Mucosa of gallbladder (tissue), 1 donor: ENCODE results near the gene FRRS1L. TPM values are rescaled to one million over a fixed set of nuclear protein-coding genes. Genes with fewer than 3 reads are reported as not detected.

Experiments used
- DNase-seq: peaks from one replicate; pipeline ENCODE4 v3.0.0-alpha.2; 2020; ENCODE audit warnings: low spot score
- total RNA-seq: library from RNA; stranded (reverse); gene quantifications from one replicate; pipeline ENCODE4 v1.2.1, GENCODE V29; 2021
- donor health status: DM: no; HTN: no; CAD: no.

The FRRS1L gene
- total RNA-seq, 1 donor from 2014 or later, result 10.1 TPM

DNA sequence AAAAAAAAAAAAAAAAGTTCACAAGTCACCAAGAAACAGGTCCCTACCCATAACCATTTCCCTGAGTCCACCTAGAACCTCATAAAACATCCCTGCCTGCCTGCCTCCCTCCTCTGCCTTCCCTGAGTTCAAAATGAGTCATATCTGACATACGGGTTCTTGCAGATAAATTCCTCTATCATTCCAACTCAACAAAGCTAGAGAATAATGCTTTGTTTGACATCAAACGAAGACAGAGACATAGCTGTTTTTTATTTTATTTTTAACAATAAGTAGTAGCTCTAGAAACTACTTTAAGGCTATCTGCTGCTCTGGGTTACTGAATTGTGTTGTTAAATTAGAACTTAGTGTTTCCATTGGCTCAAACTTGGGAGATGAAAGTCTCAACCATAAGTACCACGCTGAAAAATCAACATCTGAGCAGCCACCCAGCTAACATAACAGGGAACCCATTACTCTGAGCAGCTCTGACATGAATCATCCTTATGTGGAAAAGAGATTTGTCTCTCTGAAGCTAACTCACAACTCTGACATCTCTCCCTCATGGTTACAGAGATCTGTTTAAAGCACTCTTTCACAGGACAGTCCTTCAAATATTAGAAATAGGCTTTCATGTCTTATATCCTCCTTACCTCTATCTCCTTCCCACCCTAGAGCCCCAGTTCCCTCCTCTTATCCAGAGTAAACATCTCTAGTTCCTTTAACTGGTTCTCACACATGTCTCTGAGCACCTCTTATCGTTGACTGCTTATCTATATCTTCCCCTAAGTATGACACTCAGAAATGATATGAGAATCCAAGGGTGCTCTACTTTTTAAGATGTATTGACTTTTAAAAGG, 59.4 kb downstream of the FRRS1L start:
- DNase-seq, result no peak

DNA sequence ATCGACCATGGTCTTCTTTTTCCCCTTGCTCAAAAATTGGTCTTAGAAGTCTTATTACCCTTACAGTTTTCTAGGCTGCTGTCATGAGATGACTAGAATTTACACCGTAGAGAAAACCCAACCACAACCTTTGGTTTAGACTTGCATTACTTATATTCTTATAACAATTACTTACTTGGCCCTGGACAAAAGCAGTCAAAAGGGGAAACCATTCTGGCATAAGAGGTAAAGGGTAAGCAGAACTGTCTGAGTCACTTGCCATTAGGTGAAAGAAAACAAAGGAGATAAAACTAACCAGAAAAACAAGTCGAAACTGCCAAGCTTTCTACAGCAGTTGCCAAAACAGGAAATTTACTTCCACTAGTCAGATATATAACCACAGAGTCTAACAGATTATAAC, 65.2 kb downstream of the FRRS1L start:
- DNase-seq, result no peak

DNA sequence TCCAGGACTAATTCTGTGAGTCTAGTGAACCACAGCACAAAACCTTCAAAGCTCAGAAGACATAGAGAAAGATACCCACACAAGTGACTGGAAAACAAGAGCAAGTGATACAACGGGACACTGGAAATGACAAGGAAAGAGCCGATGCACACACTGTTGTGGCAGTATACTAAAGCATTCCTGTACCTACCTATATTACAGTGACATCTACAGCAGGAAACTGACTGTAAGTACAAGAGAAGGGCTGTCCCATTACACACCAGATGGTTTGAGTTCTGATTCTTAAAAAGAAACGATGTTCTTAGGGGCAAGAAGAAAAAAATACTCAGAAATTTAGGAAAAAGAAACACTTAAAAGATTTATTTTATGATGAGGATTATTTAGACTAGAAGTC, 65.8 kb downstream of the FRRS1L start:
- DNase-seq, result no peak

DNA sequence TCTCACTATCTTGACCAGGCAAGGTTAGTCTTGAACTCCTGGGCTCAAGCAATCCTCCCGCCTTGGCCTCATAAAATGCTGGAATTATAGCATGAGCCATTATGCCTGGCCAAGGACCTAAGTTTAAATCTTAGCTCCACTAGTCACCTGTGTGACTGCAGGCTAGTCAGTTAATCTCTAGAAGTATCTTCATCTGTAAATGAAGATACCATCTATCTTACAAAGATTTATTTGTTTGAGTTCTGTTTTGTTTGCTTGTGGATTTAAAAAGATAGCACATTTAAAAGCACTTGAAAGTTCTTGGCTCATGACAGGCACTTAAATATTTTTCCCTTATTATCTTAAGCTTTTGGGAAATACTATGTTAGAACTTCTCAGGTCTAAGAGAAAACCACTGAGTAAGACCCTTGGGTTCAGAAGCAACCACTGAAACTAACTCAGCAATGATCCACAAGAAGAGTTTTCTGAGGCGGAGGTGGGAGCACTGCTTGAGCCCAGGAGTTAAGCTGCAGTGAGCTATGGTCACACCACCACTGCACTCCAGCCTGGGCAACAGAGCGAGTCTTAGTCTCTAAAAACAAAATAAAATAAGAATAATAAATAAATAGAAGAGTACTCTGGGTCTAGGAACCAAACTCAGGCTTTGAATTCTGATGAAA, 66.4 kb downstream of the FRRS1L start:
- DNase-seq, result no peak

DNA sequence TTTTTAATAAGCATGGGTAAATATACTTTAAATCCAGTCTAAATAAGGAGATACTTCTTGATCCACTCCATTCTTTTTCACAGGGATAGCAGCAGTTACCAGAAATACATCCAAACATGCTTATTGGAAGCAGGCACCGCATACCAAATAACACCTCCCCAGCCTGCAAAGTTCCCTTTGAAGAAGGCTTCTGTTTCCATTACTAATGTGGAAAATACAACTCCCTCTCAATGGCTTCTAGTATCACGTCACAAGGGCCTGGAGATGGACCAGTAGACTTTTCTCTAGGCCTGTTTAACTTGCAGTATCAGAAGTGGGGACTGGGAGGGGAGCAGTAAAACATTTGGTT, 68.1 kb downstream of the FRRS1L start:
- no peak for DNase-seq

DNA sequence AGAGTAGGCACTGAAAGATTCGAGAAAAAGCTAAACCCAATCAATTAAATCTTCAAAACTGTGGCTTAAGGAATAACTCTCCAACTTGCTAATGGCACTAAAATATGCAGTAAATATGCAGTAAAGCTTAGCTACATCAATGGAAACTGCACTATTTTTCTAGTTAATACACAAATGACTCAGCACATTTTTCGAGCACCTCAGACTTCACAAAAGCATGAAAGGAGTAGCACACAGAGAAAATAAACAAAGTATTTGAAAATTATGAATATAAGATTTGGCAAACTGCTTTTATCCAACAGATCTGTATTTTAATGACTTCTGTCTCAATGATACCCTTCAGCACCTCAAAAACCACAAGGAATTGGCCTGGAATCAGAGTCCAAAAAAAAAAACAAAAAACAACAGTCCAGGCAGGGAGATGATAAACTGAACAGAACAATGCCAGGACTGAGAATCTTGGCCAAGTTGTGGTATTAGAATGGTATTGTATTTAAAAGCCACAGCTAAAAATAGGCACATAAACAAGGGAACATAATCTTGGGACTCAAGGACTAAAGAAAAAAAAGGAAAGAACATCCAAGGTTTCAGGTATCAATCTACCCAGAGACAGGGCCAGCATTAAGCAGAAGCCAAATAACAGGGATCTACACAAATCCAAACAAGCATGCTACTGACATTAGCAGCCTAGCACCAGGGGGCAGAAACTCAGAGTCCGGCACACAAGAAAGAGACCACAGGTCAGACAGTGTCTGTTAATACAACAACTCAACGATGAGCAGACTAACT, 68.7 kb downstream of the FRRS1L start:
- no peak for DNase-seq

DNA sequence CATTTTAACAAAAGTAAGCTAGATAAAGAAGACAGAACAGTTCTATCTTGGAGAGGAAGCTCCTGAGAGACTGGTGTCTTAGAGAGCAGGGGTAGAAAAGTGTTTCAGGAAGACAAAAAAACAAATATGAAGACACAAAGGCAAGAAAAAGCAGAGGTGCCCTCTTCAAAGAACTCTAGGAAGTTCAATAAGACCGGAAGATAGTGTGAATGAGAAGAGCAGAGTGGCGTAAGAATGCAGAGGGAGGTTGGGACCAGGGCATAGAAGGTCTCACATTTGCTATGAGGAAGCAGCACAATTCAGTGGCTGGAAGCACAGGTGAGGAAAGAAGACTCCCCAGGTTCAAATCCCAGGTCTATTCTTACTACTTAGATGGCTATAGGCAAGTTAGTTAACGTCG, 69.9 kb downstream of the FRRS1L start:
- no peak for DNase-seq

DNA sequence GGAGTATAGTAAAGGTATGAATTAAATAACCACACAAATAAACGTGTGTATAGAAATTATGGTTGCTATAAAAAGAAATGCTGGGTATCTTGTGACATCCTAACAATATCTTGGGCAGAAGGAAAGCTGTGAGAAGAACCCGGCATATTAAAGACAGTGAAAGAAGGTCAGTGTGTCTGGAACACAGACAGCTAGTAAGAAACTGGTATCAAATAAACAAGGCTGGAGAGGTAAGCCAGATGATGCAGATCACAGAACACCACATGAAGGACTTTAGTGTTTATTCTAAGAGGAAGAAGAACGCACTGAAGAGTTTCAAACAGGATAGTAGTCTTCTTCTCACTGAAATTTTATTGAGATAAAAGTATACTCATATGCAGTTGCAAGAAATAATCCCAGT, 71.7 kb downstream of the FRRS1L start:
- DNase-seq, result no peak

DNA sequence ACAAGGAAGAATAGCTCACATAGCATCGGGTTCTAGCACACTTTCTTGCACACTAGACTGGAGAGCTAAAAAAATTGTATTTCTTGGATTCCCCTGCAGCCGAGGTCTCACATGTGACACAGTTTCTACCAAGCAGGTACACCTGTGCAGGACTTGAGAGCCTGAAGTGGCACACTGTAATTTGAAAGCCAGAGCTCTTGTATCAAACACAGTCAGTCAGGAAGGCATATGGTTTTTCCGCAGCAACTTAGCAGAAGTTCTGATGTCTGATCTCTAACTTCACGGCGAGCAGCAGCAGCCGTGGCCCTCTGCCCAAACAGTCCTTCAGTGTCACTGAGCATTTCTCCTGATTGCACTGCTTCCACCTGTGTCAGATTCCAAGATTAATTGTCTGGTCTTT, 72.8 kb downstream of the FRRS1L start:
- no peak for DNase-seq

DNA sequence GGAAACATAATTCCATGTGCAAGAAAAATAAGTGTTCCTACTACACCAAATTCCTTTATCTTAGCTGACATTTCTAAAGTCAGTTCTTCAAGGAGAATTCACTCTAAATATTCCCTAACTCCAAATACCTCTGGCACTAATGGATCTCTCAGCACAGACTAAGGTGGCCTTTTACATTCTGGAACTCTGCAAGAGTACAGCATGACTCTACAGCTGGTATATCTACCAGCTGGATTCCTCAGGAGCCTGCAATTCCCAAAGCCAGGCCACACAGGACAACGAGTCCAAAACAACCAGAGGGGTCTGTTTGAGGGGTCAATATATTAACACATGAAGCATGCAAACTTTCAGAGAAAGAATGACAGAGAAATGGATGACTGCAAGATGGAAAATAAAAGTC, 74.5 kb downstream of the FRRS1L start:
- no peak for DNase-seq

DNA sequence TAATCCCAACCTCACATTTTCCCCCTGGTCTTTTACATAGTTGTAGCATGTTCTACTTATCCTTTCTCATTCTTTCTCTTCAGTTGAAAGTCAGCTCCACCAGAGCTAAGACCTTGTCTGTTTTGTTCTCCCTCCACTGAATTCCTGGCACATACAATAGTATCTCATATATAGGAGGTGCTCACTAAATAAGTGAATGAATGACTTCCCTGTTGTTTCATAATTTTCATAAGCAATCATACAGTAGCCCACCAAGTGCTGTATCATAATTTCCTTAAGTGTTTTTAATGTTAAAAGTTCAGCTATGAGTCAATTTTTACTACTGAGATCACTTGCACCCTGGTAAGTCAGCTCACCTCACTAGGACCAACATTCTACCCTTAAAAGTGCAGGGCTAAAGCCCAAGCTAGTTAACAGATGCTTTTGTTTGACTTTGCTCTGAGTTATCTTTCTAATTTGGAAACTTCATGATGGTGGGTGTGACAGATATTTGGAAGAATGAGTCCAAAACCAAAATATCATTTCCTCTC, 74.9 kb downstream of the FRRS1L start:
- DNase-seq, result no peak

DNA sequence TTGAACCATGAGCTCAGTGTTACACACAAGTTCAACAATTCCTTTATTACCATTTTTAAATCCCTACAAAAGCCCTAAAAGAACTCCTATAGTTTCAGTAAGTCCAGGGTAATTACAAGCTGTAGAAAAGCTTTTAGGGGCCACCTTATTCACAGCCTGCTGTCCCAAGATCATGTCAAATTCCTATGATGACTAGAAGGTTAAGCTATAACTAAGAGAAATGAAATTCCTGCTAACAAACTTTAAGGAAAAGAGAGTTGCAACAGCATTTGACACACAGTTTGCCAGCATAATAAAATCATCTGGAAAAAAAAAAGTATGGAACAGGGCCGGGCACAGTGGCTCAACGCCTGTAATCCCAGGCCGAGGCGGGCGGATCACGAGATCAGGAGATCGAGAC, 78.8 kb downstream of the FRRS1L start:
- no peak for DNase-seq

DNA sequence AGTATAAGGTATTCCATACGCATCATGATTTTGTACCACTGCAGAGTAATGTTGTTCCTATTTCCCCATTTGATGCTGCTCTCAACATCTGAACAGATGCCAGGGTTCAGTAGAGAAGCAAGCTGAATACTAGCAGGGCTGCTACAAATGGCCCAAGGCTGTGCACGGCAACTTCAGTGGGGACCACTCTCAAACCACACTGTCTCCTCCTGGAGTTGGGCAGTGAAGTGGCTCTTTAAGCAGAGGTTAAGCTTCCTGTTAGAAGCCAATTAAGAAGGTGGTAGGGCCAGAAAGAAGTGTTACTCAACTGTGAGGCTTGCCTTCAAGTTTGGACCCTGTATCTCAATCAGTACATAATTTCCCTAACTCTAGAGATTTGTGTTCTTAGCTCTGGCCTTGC, 79.3 kb downstream of the FRRS1L start:
- no peak for DNase-seq

DNA sequence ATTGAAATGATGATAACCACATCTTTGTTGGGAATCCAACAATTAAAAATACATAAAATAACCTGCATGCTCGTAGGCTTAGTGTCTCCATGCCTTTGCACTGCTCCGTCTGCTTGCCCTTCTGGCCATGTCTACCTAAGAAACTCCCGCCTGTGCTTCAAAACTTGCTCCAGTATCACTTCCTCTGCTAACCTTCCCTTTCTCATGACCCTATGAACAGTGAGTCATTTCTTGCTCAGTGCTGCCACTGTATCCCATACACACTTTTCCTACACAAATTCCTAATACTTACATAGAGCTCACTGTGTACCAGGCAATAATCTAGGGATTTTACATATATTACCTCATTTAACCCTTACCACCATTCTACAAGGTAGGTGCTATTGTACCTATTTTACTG, 80.8 kb downstream of the FRRS1L start:
- no peak for DNase-seq

DNA sequence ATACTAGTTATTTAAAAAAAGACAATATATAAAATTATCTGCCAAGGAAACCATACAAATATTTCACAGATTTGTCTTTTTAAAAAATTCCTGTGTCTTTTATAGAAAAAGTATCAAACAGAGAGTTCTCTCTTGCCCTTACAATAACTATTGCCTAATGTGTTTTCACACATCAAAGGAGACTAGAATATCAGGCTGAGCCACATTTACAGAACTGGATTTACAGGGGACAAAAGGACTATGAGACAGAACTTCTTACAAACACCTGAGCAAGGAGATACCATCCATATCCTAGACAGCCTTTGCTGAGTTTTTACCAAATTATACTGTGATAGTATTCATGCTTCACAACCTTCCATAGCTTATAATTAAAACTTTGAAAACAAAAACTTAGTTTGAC, 81.5 kb downstream of the FRRS1L start:
- no peak for DNase-seq

DNA sequence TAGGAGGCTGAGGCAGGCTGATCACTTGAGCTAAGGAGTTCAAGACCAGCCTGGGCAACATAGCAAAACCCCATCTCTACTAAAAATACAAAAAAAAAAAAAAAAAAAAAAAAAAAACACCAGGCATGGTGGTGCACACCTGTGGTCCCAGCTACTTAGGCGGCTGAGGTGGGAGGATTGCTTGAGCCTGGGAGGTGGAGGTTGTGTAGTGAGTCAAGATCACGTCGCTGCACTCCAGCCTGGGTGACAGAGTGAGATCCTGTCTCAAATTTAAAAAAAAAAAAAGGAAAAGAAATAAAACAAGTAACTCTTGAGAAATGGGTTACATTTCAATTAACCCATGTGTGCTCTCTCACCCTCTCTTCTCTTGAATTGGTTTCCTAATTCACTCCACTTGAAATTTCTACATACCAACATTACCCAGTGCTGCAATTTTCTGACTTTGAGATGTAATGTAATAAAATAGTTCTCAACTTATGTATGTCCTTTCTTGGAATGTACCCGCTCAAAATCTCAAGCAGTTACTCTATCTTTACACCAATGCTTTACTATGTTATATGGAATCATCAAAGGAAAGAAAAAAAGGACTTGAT, 83.1 kb downstream of the FRRS1L start:
- no peak for DNase-seq

DNA sequence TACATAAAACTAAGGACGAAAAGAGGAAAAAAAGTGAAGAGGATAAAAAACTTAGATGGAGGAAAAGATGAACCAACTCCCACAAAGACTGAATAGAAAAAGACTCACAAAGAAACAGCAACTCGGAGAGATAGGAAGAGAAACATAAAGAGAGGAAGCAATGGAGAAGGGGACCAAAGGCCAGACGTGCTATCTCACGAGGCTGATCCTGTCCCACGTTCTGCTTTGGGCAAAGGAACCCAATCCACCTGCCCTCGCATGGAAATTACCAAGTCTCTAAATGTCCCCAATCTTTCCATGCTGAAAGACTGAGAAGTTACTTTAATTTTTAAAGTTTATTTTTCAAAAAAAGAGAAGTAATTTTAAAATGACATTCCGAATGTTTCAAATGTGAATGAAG, 83.9 kb downstream of the FRRS1L start:
- no peak for DNase-seq

DNA sequence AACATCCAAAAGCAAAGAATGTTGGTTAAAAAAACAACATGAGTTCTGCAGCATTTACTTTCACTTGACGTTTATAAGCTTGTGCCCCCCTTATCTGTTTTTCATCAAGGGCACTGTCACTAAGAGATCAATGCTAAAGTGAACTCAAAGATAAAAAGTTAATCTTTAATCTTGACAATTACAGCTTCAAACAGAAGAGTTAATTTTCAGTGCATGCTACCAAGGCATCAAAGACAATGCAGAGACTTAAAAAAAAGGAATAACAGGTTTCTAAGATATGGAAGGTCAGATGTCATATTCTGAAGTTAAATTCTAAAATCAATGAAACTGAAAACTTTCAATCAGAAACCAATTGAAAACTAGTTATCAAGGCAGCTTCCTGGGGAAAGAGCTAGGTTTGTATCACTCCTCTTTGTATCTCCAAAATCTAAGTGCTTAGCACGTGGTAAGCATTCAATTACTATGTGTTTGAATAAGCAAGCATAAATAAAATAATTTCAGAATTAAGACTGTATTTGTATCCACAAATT, 84.9 kb downstream of the FRRS1L start:
- no peak for DNase-seq
